NCI-H1930 (cell line): ENCODE data around the gene RTP2.
"Not testable (repeated sequence)": the region's sequence is repeated elsewhere in the genome, so short reads cannot be mapped to it uniquely, and the experiment has no call there.

Source experiments
- DNase-seq, 2 experiments: peaks; one replicate each; lab custom pipeline; 2025; lab: John Stamatoyannopoulos, UW

The RTP2 gene

GRCh38 chr3:187713504-187713903, 11.1 kb upstream of the RTP2 start:
- DNase-seq: no peak

- DNase-seq: no peak
Measured at GRCh38 chr3:187709155-187709554, 6.8 kb upstream of the RTP2 start.

- DNase-seq: no peak
Measured at GRCh38 chr3:187708696-187709095, 6.3 kb upstream of the RTP2 start.

- no peak for DNase-seq
Measured at GRCh38 chr3:187706971-187707370, 4.6 kb upstream of the RTP2 start.

- no peak for DNase-seq
Measured at GRCh38 chr3:187705164-187705563, 2.8 kb upstream of the RTP2 start.

GRCh38 chr3:187700249-187700648, 2.1 kb downstream of the RTP2 start:
- DNase-seq: no peak

GRCh38 chr3:187698499-187699399, 3.6 kb downstream of the RTP2 start:
- no peak for DNase-seq

- DNase-seq: no peak
Measured at GRCh38 chr3:187696021-187696420, 6.3 kb downstream of the RTP2 start.

GRCh38 chr3:187695449-187695848, 6.9 kb downstream of the RTP2 start:
- no peak for DNase-seq

- DNase-seq: no peak
Measured at GRCh38 chr3:187694801-187695200, 7.6 kb downstream of the RTP2 start.

- no peak for DNase-seq
Measured at GRCh38 chr3:187693431-187693830, 8.9 kb downstream of the RTP2 start.

GRCh38 chr3:187689984-187690383, 12.4 kb downstream of the RTP2 start:
- DNase-seq: no peak

- DNase-seq: no peak
Measured at GRCh38 chr3:187686621-187687273, 15.6 kb downstream of the RTP2 start.

- DNase-seq: no peak
Measured at GRCh38 chr3:187685948-187686347, 16.4 kb downstream of the RTP2 start.

- DNase-seq: no peak
Measured at GRCh38 chr3:187684880-187685279, 17.5 kb downstream of the RTP2 start.

GRCh38 chr3:187684444-187684843, 17.9 kb downstream of the RTP2 start:
- no peak for DNase-seq

GRCh38 chr3:187681756-187682155, 20.6 kb downstream of the RTP2 start:
- DNase-seq: not testable (repeated sequence)

- peak; percentile 40 to 46 for DNase-seq
Measured at GRCh38 chr3:187679638-187680396, 22.5 kb downstream of the RTP2 start.

- peak; percentile 25 to 38 for DNase-seq
Measured at GRCh38 chr3:187678726-187679268, 23.6 kb downstream of the RTP2 start.

GRCh38 chr3:187677604-187678003, 24.8 kb downstream of the RTP2 start:
- no peak for DNase-seq

GRCh38 chr3:187673012-187673411, 29.3 kb downstream of the RTP2 start:
- DNase-seq: no peak
